Fibroblast of upper back skin (primary cell): ENCODE measurements around the gene DYNC2LI1.

Source experiments
- DNase-seq: peaks from one replicate; pipeline ENCODE4 v3.0.0-alpha.2; 2013

DYNC2LI1 gene

DNA sequence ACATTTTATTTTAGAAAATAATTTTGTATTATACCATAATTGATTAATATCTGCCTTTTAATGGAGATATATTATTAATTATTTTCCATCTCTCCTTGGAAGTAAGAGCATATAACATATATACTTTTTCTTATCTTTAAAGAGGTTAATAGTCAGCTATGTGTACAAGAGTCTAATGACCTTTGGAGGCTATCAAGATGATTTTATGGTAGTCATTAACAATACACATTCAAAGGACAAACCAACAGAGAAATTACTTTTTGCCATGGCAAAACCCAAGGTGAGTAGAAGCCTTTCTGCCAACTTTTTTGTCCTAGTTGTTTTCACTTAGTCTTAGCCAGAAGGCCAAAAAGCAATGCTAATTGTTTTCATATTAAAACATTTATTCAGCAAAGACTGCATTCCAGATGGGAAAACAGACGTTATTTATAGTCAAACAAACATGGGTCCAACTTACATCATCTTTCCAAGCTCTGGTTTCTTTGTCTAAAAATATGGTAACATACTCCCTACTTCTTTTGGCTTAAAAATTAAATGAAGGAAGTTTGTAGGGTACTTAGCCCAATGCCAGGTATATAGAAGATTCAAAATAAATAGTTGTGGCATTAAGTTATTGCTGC, 9.6 kb upstream of the DYNC2LI1 start:
- no peak for DNase-seq

- DNase-seq: no peak
Observed at GRCh38 chr2:43766006-43766405, 7.8 kb upstream of the DYNC2LI1 start.

DNA sequence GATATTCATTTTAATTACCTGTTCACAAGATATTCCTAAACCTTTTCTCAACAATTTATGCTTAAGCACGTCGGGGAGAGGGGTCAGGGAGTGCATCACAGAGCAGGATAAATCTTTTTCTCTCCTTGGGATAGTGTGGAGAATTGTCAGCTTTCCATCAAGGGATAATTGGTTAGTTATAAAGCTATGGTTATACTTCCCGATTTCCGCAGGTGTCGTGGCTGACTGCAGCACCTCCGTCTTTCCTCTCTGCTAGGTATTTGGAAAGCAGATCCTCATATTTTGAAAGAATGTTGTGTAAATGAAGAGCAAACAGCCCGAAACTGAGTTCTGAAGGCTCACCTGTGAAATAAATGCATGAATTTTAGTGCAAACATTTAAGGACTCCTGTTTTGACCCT, 778 bp downstream of the DYNC2LI1 start:
- no peak for DNase-seq

- DNase-seq: no peak
Observed at GRCh38 chr2:43776324-43776723, 2.5 kb downstream of the DYNC2LI1 start.

DNA sequence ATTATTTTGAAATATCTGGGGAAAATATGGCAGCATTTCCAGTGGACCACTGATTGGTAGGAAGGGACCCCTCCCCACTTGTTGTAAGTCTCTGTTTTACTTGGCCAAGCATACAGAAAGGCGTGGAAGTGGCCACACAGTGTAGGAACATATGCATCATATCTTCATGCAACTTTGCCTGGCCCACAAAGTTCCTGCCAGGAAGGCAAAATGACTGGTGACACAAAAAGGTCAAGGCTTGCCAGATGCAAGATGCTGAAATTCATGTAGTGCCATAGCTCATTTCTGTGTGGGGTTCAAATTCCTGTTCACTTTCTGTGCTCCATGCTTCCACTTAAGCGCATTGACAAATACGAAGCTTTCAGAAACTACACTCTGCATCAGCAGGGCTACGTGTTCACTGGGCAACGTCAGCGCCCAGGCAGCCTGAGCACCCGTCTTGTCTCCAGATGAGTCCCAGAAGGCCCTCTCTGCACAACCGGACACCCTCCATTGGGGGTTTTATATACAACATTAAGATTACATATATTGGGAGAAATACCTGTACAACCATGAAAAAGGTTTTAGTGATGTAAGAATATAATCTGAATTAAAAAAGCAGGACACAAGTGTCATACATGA, 3.6 kb downstream of the DYNC2LI1 start:
- DNase-seq: no peak

DNA sequence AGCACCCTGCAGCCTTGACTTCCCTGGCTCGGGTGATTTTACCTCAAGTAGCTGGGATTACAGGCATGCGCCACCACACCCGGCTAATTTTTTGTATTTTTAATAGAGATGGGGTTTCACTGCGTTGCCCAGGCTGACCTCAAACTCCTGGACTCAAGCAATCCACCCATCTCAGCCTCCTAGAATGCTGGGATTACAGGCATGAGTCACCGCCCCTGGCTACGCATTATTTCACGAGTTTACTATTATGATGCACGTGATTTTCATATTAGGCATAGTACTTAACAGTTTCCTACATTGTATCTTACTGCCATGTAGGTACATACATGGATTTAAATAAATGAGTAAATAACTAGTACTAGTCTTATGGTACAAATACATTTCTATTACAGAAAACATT, 4.4 kb downstream of the DYNC2LI1 start:
- DNase-seq: no peak

- DNase-seq: no peak
Observed at GRCh38 chr2:43787895-43788294, 14.1 kb downstream of the DYNC2LI1 start.

DNA sequence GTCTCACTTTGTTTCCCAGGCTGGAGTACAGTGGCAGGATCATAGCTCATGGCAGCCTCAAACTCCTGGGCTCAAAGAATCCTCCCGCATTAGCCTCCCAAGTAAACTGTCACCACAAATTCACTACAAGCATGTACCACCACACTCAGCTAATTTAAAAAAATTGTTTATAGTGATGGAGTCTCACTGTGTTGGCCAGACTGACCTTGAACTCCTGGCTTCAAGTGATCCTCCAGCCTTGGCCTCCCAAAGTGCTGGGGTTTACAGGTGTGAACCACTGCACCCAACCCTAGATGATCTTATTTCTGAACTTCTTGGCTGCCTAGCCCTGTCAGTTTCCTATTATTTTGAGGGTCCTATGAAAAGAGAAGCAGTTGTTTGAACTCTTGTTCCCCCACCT, 14.8 kb downstream of the DYNC2LI1 start:
- DNase-seq: no peak

GRCh38 chr2:43790147-43790546, 16.3 kb downstream of the DYNC2LI1 start:
- DNase-seq: no peak

DNA sequence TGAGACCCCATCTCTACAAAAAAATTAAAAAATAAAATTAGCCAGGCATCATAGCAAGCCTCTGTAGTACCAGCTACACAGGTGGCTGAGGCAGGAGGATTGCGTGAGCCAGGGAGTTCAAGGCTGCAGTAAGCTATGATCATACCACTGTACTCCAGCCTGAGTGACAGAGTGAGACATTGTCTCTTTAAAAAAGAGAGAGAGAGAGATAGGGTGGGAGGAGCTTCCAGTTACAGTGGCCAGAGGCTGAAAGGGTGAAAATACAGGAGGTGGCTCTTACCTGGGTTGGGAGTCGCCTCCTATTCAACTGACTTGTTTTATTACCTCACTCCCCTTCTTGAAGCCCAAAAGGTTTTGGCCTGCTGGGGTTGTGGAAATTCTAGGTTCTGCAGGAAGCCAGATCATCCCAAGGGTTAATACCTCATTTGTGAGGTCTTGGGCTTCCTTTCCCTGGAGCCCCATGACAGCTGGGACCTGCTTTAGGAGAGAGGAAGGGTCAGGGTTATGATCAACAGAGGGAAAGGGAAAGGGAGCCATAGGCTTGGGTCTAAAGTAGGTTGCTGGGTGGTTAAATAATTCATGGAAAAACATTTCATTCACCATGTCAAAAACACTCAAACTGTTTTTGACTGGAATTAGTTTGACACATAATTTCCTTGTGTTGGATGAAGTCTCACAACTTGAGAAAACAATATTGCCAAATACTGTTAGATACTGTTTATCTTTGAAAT, 17.4 kb downstream of the DYNC2LI1 start:
- DNase-seq: no peak

DNA sequence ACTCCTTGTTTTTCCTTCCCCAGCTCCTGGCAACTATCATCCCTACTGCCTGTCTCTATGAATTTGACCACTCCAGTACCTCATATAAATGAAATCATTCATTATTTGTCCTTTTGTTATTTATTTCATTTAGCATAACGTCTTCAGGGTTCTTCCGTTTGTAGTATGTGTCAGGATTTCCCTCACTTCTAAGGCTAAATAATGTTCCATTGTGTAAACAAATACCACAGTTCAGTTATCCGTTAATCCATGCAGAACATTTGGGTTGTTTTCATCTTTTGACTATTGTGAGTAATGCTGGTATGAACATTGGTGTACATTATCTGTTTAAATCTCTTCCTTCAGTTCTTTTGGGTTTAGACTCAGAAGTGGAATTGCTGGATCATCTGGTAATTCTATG, 18.8 kb downstream of the DYNC2LI1 start:
- no peak for DNase-seq

DNA sequence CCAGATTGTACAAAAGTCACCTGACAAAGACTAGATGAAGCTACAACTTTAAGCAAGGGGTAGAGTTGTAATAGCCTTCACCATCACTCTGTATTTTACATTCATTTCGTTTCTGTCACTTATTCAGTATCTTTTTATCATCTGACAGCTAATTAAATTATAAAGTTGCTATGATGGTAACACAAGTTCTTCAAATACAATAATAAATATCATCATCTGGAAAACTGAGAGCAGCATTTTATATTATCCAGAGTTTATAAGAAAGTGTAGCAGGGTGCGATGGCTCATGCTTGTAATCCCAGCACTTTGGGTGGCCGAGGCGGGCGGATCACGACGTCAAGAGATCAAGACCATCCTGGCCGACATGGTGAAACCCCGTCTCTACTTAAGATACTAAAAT, 21.1 kb downstream of the DYNC2LI1 start:
- no peak for DNase-seq

- no peak for DNase-seq
Observed at GRCh38 chr2:43796206-43796605, 22.4 kb downstream of the DYNC2LI1 start.

- no peak for DNase-seq
Observed at GRCh38 chr2:43798300-43798699, 24.5 kb downstream of the DYNC2LI1 start.

DNA sequence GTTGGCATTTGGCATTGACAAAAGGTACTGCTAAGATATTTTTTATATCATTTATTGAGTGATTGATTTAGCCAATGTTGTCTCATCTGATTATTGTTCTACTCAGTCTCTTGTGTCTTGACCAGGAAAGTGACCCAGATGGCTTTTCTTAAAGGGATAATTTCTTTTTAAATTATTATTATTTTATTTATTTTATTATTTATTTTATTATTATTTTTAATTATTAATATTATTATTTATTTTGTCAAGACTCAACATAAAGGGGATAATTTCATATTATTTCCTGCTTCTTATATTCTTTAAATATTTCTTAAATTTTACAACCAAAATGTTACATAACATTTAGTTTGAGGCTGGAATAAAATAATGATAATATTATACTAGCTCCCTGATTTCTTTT, 27.1 kb downstream of the DYNC2LI1 start:
- DNase-seq: no peak

DNA sequence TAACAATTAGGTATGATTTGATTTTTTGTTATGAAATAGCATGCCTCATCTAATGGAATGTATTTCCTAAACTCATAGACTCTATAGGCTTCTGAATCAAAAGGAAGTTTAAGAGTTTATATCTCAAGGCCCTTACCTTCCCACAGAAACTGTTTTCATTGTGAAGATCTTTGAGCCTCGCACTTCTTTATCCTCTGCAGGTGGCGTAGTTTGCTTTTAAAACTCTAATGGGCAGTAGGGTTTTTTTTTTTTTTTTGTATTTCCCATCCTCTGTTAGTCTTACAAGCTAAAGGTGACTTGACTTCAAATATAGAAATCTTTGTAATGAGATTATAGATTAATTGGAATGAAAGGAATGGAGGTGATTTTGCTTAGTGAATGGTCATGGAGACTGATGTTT, 28.3 kb downstream of the DYNC2LI1 start:
- DNase-seq: no peak

- DNase-seq: no peak
Observed at GRCh38 chr2:43803113-43803512, 29.3 kb downstream of the DYNC2LI1 start.

GRCh38 chr2:43806719-43807031, 32.8 kb downstream of the DYNC2LI1 start:
- no peak for DNase-seq

- no peak for DNase-seq
Observed at GRCh38 chr2:43810452-43810851, 36.6 kb downstream of the DYNC2LI1 start.

DNA sequence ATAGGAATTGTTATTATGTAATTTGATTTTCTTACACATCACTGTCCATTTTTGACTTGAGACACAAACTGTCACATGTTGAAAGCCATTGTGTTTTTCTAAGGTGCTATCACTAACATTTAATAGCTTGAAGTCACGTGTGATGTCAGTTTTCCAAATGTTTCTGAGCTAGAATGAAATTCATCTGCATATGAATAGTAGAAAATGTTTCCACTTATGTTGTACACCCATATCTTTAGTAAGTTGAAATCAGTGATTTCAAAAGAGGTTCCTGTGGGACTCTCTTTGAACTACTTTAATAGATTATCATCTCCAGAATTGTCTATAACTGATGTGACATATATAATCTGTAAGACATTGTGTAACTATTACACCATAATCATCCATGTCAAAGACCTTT, 37.0 kb downstream of the DYNC2LI1 start:
- no peak for DNase-seq

DNA sequence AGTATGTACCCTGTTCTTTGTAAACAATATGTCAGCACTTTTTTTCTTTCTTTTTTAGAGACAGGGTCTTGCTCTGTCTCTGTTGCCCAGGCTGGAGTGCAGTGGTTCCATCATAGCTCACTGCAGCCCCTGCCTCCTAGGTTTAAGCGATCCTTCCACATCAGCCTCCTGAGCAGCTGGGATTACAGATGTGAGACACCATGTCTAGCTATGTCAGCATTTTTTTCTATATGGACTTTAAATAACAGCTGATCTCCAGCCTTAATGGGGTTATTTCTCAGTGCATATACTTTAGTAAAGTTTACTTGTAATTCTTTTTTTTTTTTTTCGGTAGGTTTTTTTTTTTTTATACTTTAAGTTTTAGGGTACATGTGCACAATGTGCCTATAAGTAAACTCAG, 38.2 kb downstream of the DYNC2LI1 start:
- DNase-seq: no peak

DNA sequence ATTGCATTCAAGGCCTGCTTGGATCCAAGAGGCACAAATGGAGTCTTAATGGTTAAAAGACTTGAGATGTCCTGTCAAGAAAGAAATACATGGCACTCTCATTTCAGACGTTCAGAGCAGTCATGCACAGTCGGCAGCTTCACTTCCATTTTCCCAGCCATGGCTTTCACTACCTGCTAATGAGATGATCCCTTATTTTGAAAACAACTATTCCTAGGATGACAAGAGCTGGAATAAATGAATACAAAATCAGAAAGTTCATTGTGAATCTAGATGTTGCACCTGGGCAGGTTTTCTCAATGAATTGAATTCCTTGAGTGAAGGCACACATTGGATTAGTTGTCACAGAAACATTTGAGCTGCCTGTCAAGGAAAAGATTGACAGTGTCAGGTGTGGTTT, 39.1 kb downstream of the DYNC2LI1 start:
- DNase-seq: no peak

- no peak for DNase-seq
Observed at GRCh38 chr2:43814711-43815110, 40.9 kb downstream of the DYNC2LI1 start.

GRCh38 chr2:43818761-43819160, 44.9 kb downstream of the DYNC2LI1 start:
- no peak for DNase-seq
